H1 (cell line): ENCODE results near the gene PIGU. TPM values are rescaled to one million over a fixed set of nuclear protein-coding genes. Genes with fewer than 3 reads are reported as not detected.

Experiments used
- CTCF ChIA-PET: fragments of 300-600 bp; sonication (Branson Sonifier 250); formaldehyde crosslinking; loops from one replicate; lab custom pipeline; 2021; ENCODE audit not compliant: partially characterized antibody; lab: Charles Lee
- POLR2A ChIA-PET: fragments of 300-600 bp; sonication (Branson Sonifier 250); formaldehyde crosslinking; loops from one replicate; lab custom pipeline; 2021; ENCODE audit warnings: inconsistent platforms; ENCODE audit not compliant: partially characterized antibody; lab: Charles Lee
- DNase-seq, 2 experiments: peaks; one replicate each; pipeline versions ENCODE4 v3.0.0 to v3.0.0-alpha.2; 2010 to 2022; ENCODE audit warnings: low spot score in 2 of 2, low read depth in 1 of 2, mixed read lengths in 1 of 2
- FAIRE-seq: peaks from 2 replicates; lab custom pipeline; 2011; peaks lifted over from hg19 to GRCh38; lab: Jason Lieb, UNC
- H2AFZ ChIP-seq: 2 replicates; pipeline ENCODE4 v1.8.1; 2012; ENCODE audit warnings: low read length, inconsistent platforms
- H2AK5ac ChIP-seq: 2 replicates; pipeline ENCODE4 v1.6.1; 2013; ENCODE audit warnings: low read depth, low read length
- H2BK120ac ChIP-seq: replicated peaks from 2 replicates; pipeline ENCODE3; 2013; ENCODE audit warnings: low read depth, low read length, inconsistent platforms
- H2BK12ac ChIP-seq: 2 replicates; pipeline ENCODE4 v1.6.1; 2013; ENCODE audit warnings: low read depth, low read length
- H2BK15ac ChIP-seq: 2 replicates; pipeline ENCODE4 v1.6.1; 2013; ENCODE audit warnings: low read length
- H2BK20ac ChIP-seq: 2 replicates; pipeline ENCODE4 v1.6.1; 2013; ENCODE audit warnings: low read length
- H2BK5ac ChIP-seq: 2 replicates; pipeline ENCODE4 v1.6.1; 2013; ENCODE audit warnings: low read depth, low read length
- H3K14ac ChIP-seq: 2 replicates; pipeline ENCODE4 v1.6.1; 2013; ENCODE audit warnings: inconsistent platforms; ENCODE audit not compliant: insufficient read length
- H3K18ac ChIP-seq: 2 replicates; pipeline ENCODE4 v1.6.1; 2013; ENCODE audit warnings: low read length; ENCODE audit errors: extremely low read depth
- H3K23ac ChIP-seq: 2 replicates; pipeline ENCODE4 v1.6.1; 2013; ENCODE audit warnings: inconsistent platforms; ENCODE audit not compliant: insufficient read length
- H3K23me2 ChIP-seq: 2 replicates; pipeline ENCODE4 v1.6.1; 2013; ENCODE audit warnings: low read depth, low read length
- H3K27ac ChIP-seq: 2 replicates; pipeline ENCODE4 v1.6.1; 2011; ENCODE audit warnings: low read depth, low read length, inconsistent platforms
- H3K27me3 ChIP-seq, 4 experiments: replicated peaks in 1 of 4; 1 replicate in 1 of 4; 2 replicates in 3 of 4; pipeline versions ENCODE4 v1.6.1 to v1.8.1; 2011 to 2013; ENCODE audit warnings: low read length in 3 of 4, mild to moderate bottlenecking in 3 of 4, inconsistent platforms in 2 of 4, mixed read lengths in 2 of 4, moderate library complexity in 1 of 4; ENCODE audit not compliant: control insufficient read depth in 3 of 4, insufficient read depth in 3 of 4; ENCODE audit errors: extremely low read depth in 1 of 4
- H3K36me3 ChIP-seq, 4 experiments: 2 replicates each; pipeline versions ENCODE4 v1.6.1 to v1.8.1; 2011 to 2013; ENCODE audit warnings: mild to moderate bottlenecking in 4 of 4, low read length in 3 of 4, moderate library complexity in 2 of 4, control low read depth in 1 of 4, inconsistent platforms in 1 of 4; ENCODE audit not compliant: insufficient read depth in 4 of 4, control insufficient read depth in 2 of 4
- H3K4ac ChIP-seq: replicated peaks from 2 replicates; pipeline ENCODE3; 2013; ENCODE audit warnings: low read length, low read depth, mixed read lengths, inconsistent platforms; ENCODE audit not compliant: insufficient read length
- H3K4me1 ChIP-seq, 4 experiments: replicated peaks in 1 of 4; 1 replicate in 1 of 4; 2 replicates in 3 of 4; pipeline versions ENCODE4 v1.6.1 to v1.8.1; 2011 to 2013; ENCODE audit warnings: low read length in 3 of 4, inconsistent platforms in 2 of 4, mixed read lengths in 1 of 4; ENCODE audit not compliant: insufficient read depth in 4 of 4, control insufficient read depth in 3 of 4
- H3K4me2 ChIP-seq, 2 experiments: 2 replicates each; pipeline versions ENCODE4 v1.6.1 to v1.8.1; 2011 to 2013; ENCODE audit warnings: low read depth in 2 of 2, low read length in 2 of 2, control low read depth in 1 of 2, inconsistent platforms in 1 of 2, mild to moderate bottlenecking in 1 of 2; ENCODE audit not compliant: insufficient read depth in 1 of 2
- H3K4me3 ChIP-seq, 4 experiments: fragments of 200-600, 300-600 bp in 1 of 4; sonication (generic), shearing (Covaris generic), sonication (Bioruptor Twin) in 1 of 4; 2 replicates each; pipeline versions ENCODE4 v1.5.1 to v1.8.1; 2011 to 2016; ENCODE audit warnings: low read length in 4 of 4, low read depth in 3 of 4, control low read depth in 2 of 4, inconsistent platforms in 2 of 4, mild to moderate bottlenecking in 2 of 4, mixed read lengths in 1 of 4, moderate library complexity in 1 of 4; ENCODE audit not compliant: insufficient read depth in 2 of 4; ENCODE audit errors: extremely low read depth in 1 of 4
- H3K56ac ChIP-seq: replicated peaks from 2 replicates; pipeline ENCODE3; 2013; ENCODE audit warnings: low read depth, mild to moderate bottlenecking, mixed read lengths, low read length, inconsistent platforms; ENCODE audit not compliant: insufficient read length
- H3K79me1 ChIP-seq: 2 replicates; pipeline ENCODE4 v1.6.1; 2013; ENCODE audit warnings: low read depth, low read length, control low read depth
- H3K79me2 ChIP-seq, 2 experiments: 2 replicates each; pipeline versions ENCODE4 v1.6.1 to v1.8.1; 2012 to 2013; ENCODE audit warnings: low read length in 2 of 2, mild to moderate bottlenecking in 2 of 2, inconsistent platforms in 1 of 2; ENCODE audit not compliant: insufficient read depth in 2 of 2, control insufficient read depth in 1 of 2
- H3K9ac ChIP-seq, 4 experiments: replicated peaks in 1 of 4; 1 replicate in 1 of 4; 2 replicates in 3 of 4; pipeline versions ENCODE4 v1.6.1 to v1.8.1; 2011 to 2013; ENCODE audit warnings: low read depth in 3 of 4, low read length in 3 of 4, control low read depth in 2 of 4, mild to moderate bottlenecking in 2 of 4, moderate library complexity in 2 of 4, inconsistent platforms in 1 of 4; ENCODE audit errors: extremely low read depth in 1 of 4
- H3K9me3 ChIP-seq, 2 experiments: 2 replicates each; pipeline versions ENCODE4 v1.6.1 to v1.8.1; 2012 to 2013; ENCODE audit warnings: mild to moderate bottlenecking in 2 of 2, moderate library complexity in 2 of 2, control low read depth in 1 of 2, inconsistent platforms in 1 of 2, low read depth in 1 of 2, low read length in 1 of 2, mixed read lengths in 1 of 2; ENCODE audit not compliant: insufficient read depth in 2 of 2
- H4K20me1 ChIP-seq, 2 experiments: replicated peaks in 1 of 2; 2 replicates each; pipeline versions ENCODE3 to v1.8.1; 2011 to 2013; ENCODE audit warnings: inconsistent platforms in 2 of 2, low read length in 2 of 2, mild to moderate bottlenecking in 1 of 2; ENCODE audit not compliant: insufficient read depth in 2 of 2, control insufficient read depth in 1 of 2
- H4K5ac ChIP-seq: 2 replicates; pipeline ENCODE4 v1.6.1; 2013; ENCODE audit warnings: low read length, low read depth, mixed read lengths, inconsistent platforms; ENCODE audit not compliant: insufficient read length
- H4K8ac ChIP-seq: 2 replicates; pipeline ENCODE4 v1.8.0; 2013; ENCODE audit warnings: mild to moderate bottlenecking, moderate library complexity, low read length, inconsistent platforms; ENCODE audit not compliant: insufficient read depth; ENCODE audit errors: extremely low read depth
- H4K91ac ChIP-seq: replicated peaks from 2 replicates; pipeline ENCODE3; 2013; ENCODE audit warnings: low read length, mixed read lengths, inconsistent platforms; ENCODE audit not compliant: insufficient read length
- ATF2 ChIP-seq: IDR thresholded peaks from 2 replicates; pipeline ENCODE4 v1.6.1; 2012; ENCODE audit warnings: low read length, inconsistent platforms
- SP2 ChIP-seq: IDR thresholded peaks from 2 replicates; pipeline ENCODE4 v1.6.1; 2012; ENCODE audit warnings: mild to moderate bottlenecking, low read length, inconsistent platforms
- WGBS, 2 experiments: shearing (Covaris generic) in 1 of 2; methylation state at CpG; one replicate each; pipeline versions ENCODE4 v1.1.6 to v1.1.7; 2013 to 2015; ENCODE audit warnings: low lambda C conversion rate in 2 of 2, mixed read lengths in 2 of 2, inconsistent platforms in 1 of 2, low coverage in 1 of 2, missing lambda C conversion rate in 1 of 2; ENCODE audit not compliant: insufficient replicate concordance in 2 of 2, insufficient coverage in 1 of 2, insufficient read length in 1 of 2; ENCODE audit errors: extremely low coverage in 1 of 2, missing lambda C conversion rate in 1 of 2; 5-methylcytosine and 5-hydroxymethylcytosine counted together
- polyA plus RNA-seq, 7 experiments: library from polyadenylated mRNA; depleted of rRNA in 3 of 7; stranded (reverse) in 5 of 7; unstranded in 2 of 7; fragments of >200 nt in 5 of 7; fragments of 200-250 nt in 2 of 7; gene quantifications; 1 replicate in 5 of 7; 2 replicates in 1 of 7; 4 replicates in 1 of 7; pipeline versions ENCODE4 v1.2.1 to v1.2.3, GENCODE V29; 2011 to 2013; ENCODE audit warnings: missing spikeins in 2 of 7, mixed read lengths in 2 of 7
- total RNA-seq: library from RNA; stranded (reverse); fragmentation: NEBNext Ultra II Directional; extraction: Animal tissue kit (Norgen Biotek cat#: 25700); gene quantifications from 2 replicates; pipeline ENCODE4 v1.2.1, GENCODE V29; 2021

PIGU gene
- total and polyA plus RNA-seq, 2 of the 8 experiments (the other 6 are each of a cell fraction or from before 2014, with no cell fraction given) = 28.3 to 117 TPM

DNA sequence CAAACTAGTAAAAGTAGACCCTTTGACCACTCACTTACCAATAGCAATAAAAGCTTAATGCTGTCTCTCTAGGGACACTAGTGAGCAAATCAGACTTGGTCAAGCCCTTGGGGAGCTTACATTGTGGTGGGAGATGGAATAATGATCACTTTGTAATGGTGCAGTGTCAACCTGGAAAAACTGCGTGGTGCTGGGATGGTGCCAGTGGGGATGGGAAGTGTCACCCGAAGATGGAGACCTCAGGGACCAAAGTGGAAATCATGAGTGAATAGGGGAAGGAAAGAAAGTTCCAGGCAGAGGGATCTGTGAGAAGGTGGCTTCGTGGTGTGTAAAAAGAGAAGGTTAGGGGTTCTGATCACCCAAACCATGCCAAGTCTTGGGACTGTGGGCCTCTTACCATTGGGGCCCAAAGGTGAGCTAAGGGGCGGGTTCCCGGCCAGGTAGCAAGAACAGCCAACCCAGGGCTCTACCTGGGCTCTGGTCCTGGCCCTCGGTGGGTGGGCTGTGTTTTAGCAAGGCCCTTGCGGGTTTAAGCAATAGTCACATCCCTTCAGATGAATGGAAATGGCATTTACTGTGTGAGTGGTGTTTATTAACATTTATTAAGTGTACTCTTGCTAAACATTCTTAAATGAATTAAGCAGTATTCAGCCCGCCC lies 145.2 kb downstream of the PIGU start:
- CTCF ChIA-PET = interaction anchor here (1.0 to 4.4 kb wide), 6 partner anchors 9 to 351 kb away, joined by 3 to 16 read pairs (median 4); no protein-coding TSS in a partner anchor

More for the DNA sequence above, 145.2 kb downstream of the PIGU start:
- no peaks in the 10 kb centered on the region for H3K23me2 ChIP-seq
- H3K27ac ChIP-seq = no peak overlapping the region
- no peaks in the 10 kb centered on the region for H3K4me1 ChIP-seq
- H3K9ac ChIP-seq = no peak overlapping the region
- H3K36me3 ChIP-seq = peaks cover 18 to 53% (median 32%) of the 10 kb centered on the region in 4 experiments
- POLR2A ChIA-PET = interaction anchor here (0.6 to 1.7 kb wide), 3 partner anchors 13 to 75 kb away, joined by 3 to 5 read pairs (median 3); no protein-coding TSS in a partner anchor
- no peak overlapping the region for H4K8ac ChIP-seq
- no peak overlapping the region for H4K91ac ChIP-seq
- 89% methylated on average over 8 of the region's 8 CpGs; no CpG with 5 or more reads in 1 of the 2 experiments for WGBS, 2 experiments
- no peak overlapping the region for H3K56ac ChIP-seq
- no peaks in the 10 kb centered on the region for H3K27me3 ChIP-seq
- no peak overlapping the region for H4K5ac ChIP-seq
- TF ChIP-seq SP2 (no peak), ATF2 (no peak)
- peaks cover 0 to 16% of the 10 kb centered on the region in 2 experiments for H4K20me1 ChIP-seq
- H3K14ac ChIP-seq = no peak overlapping the region
- H2AFZ ChIP-seq = no peak overlapping the region
- no peak overlapping the region for H3K4me3 ChIP-seq
- H2BK12ac ChIP-seq = no peak overlapping the region
- DNase-seq (no peak), FAIRE-seq (no peak)
- no peak overlapping the region for H3K4me2 ChIP-seq
- H3K79me2 ChIP-seq = no peaks in the 10 kb centered on the region
- no peak overlapping the region for H2BK15ac ChIP-seq
- H3K79me1 ChIP-seq = peaks cover 8% of the 10 kb centered on the region
- H2BK5ac ChIP-seq = no peak overlapping the region
- no peak overlapping the region for H3K23ac ChIP-seq
- no peak overlapping the region for H3K18ac ChIP-seq
- no peak overlapping the region for H2BK120ac ChIP-seq
- no peak overlapping the region for H3K4ac ChIP-seq
- no peak overlapping the region for H2BK20ac ChIP-seq
- no peaks in the 10 kb centered on the region for H3K9me3 ChIP-seq
- no peak overlapping the region for H2AK5ac ChIP-seq
